Bronchial epithelial cell (primary cell): ENCODE results near the gene ALDH4A1. TPM values are rescaled to one million over a fixed set of nuclear protein-coding genes. Genes with fewer than 3 reads are reported as not detected.

Source experiments
- DNase-seq: peaks from one replicate; pipeline ENCODE4 v3.0.0-alpha.2; 2010; ENCODE audit warnings: low read depth
- FAIRE-seq: peaks from 2 replicates; lab custom pipeline; 2011; peaks lifted over from hg19 to GRCh38; lab: Jason Lieb, UNC
- H3K27me3 ChIP-seq: 2 replicates; pipeline ENCODE4 v1.5.1; 2011; ENCODE audit warnings: low read length; ENCODE audit not compliant: control insufficient read depth, insufficient read depth
- H3K36me3 ChIP-seq: 2 replicates; pipeline ENCODE4 v1.5.1; 2011; ENCODE audit warnings: low read length; ENCODE audit not compliant: control insufficient read depth, insufficient read depth
- H3K4me3 ChIP-seq: 2 replicates; pipeline ENCODE4 v1.5.1; 2011; ENCODE audit warnings: mild to moderate bottlenecking, low read depth, low read length, control low read depth
- CTCF ChIP-seq: IDR thresholded peaks from 2 replicates; pipeline ENCODE4 v1.5.1; 2011; ENCODE audit warnings: mild to moderate bottlenecking, moderate library complexity, low read length, control low read depth, inconsistent platforms; ENCODE audit not compliant: insufficient read depth, severe bottlenecking
- total RNA-seq: library from RNA; depleted of rRNA; stranded (reverse); fragments of >200 nt; gene quantifications from 2 replicates; pipeline ENCODE4 v1.2.1, GENCODE V29; 2014

The ALDH4A1 gene
- total RNA-seq, 1 donor from 2014 or later, result 15.8 TPM

GRCh38 chr1:18912550-18912949 lies 10.2 kb upstream of the ALDH4A1 start:
- peaks cover 55% of the 10 kb centered on the region for H3K36me3 ChIP-seq
- FAIRE-seq, result no peak
- TF ChIP-seq CTCF, result no peak

GRCh38 chr1:18908911-18909771 lies 6.8 kb upstream of the ALDH4A1 start:
- DNase-seq (no peak), FAIRE-seq (peak; percentile 50)
- Histone ChIP-seq H3K27me3 (no peaks in the 10 kb centered on the region), H3K4me3 (no peak overlapping the region), H3K36me3 (peaks cover 41% of the 10 kb centered on the region)
- no peak for TF ChIP-seq CTCF

More at GRCh38 chr1:18912550-18912949, 10.2 kb upstream of the ALDH4A1 start:
- Histone ChIP-seq H3K27me3 (no peaks in the 10 kb centered on the region), H3K4me3 (no peak overlapping the region)
- DNase-seq, result no peak

- Histone ChIP-seq H3K4me3 (no peak overlapping the region), H3K36me3 (peaks cover 41% of the 10 kb centered on the region), H3K27me3 (no peaks in the 10 kb centered on the region)
- DNase-seq, result no peak
- no peak for FAIRE-seq
- no peak for TF ChIP-seq CTCF
Observed at GRCh38 chr1:18907917-18908845, 5.8 kb upstream of the ALDH4A1 start.

- no peaks in the 10 kb centered on the region for H3K27me3 ChIP-seq
- H3K36me3 ChIP-seq, result peaks cover 35% of the 10 kb centered on the region
- no peak overlapping the region for H3K4me3 ChIP-seq
- peak; percentile 43 for DNase-seq
- no peak for FAIRE-seq
- peak; percentile 63 for TF ChIP-seq CTCF
Observed at GRCh38 chr1:18907021-18907916, 4.9 kb upstream of the ALDH4A1 start.

- peaks cover 10% of the 10 kb centered on the region for H3K36me3 ChIP-seq
- H3K27me3 ChIP-seq, result no peaks in the 10 kb centered on the region
- peak overlapping the region; percentile 73 for H3K4me3 ChIP-seq
- TF ChIP-seq CTCF, result no peak
- DNase-seq (no peak), FAIRE-seq (no peak)
Observed at GRCh38 chr1:18903291-18903756, 969 bp upstream of the ALDH4A1 start.
